ENCODE data around the gene CRYGC. TPM values are rescaled to one million over a fixed set of nuclear protein-coding genes. Genes with fewer than 3 reads are reported as not detected.
A peak's percentile ranks its signal among the peaks of the same experiment; 100 is the strongest.
"Not testable (repeated sequence)": the region's sequence is repeated elsewhere in the genome, so short reads cannot be mapped to it uniquely, and the experiment has no call there.

The CRYGC gene
- total RNA-seq, 2 experiments from 2014 or later = not detected

- peaks cover 15% of the 10 kb centered on the region for H3K4me1 Mint-ChIP-seq (ENCODE audit: low read depth)
- CTCF ChIA-PET = interaction anchor here (1.0 to 1.2 kb wide), 2 partner anchors 10 to 120 kb away, joined by 3 read pairs; partner anchors contain the start of gene IDH1
- H3K27ac Mint-ChIP-seq = peak overlapping the region; percentile 73
- H3K36me3 Mint-ChIP-seq (ENCODE audit: low read depth) = no peaks in the 10 kb centered on the region
- peaks cover 8% of the 10 kb centered on the region for H3K27me3 Mint-ChIP-seq (ENCODE audit: low read depth)
- POLR2A ChIA-PET = no interaction called here
- peak; percentile 62 for DNase-seq
- H3K9me3 Mint-ChIP-seq (ENCODE audit: insufficient read depth) = no peaks in the 10 kb centered on the region
- peak; percentile 86 for ATAC-seq
- H3K4me3 Mint-ChIP-seq = peak overlapping the region; percentile 2
These were observed 5.4 kb upstream of the CRYGC start for GRCh38 chr2:208134928-208135586.

DNA sequence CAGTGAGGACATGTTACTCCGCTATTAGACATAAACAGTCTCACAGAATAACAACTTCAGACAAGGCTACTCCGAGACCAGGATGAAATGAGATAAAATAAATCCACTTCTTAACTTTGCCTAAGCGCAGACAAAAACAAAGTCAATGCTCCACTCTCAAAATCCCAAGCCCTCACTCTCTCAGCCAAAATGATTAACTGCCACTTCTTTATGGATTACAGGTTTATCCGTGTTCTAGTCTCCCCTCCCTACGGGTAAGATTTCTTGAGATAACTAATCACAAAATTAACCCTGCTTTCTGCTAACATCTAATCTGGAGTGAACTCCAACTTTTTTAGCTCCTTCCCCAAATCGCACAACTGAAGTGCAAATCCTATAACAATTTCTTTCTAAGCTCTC is 1.1 kb upstream of the CRYGC start:
- ATAC-seq (no peak), DNase-seq (no peak)
- peaks cover 14% of the 10 kb centered on the region for H3K4me1 Mint-ChIP-seq (ENCODE audit: low read depth)
- no peaks in the 10 kb centered on the region for H3K9me3 Mint-ChIP-seq (ENCODE audit: insufficient read depth)
- no peak overlapping the region for H3K4me3 Mint-ChIP-seq
- H3K36me3 Mint-ChIP-seq (ENCODE audit: low read depth) = no peaks in the 10 kb centered on the region
- POLR2A ChIA-PET = no interaction called here
- H3K27me3 Mint-ChIP-seq (ENCODE audit: low read depth) = peaks cover 24% of the 10 kb centered on the region
- CTCF ChIA-PET = no interaction called here
- no peak overlapping the region for H3K27ac Mint-ChIP-seq

DNA sequence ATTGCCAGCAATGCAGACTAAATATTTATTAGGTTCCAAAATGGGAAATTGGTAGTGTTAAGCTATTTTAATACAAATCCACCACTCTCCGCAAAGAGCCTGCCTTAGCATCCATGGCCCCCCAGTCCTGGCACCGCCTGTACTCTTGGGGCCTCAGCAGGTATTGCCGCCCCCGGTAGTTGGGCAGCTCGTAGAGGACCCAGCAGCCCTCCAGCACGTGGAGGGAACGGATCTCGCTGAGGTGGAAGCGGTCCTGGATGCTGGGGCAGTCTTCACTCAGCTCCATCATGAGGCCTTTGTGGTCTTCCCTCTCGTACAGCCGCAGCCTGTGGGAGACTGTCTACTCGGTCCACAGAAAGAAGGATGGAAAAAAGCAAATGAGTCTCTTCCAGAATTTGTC is 1.5 kb downstream of the CRYGC start:
- POLR2A ChIA-PET = no interaction called here
- CTCF ChIA-PET = no interaction called here
- no peak overlapping the region for H3K4me3 Mint-ChIP-seq
- H3K27ac Mint-ChIP-seq = no peak overlapping the region
- H3K27me3 Mint-ChIP-seq (ENCODE audit: low read depth) = peaks cover 41% of the 10 kb centered on the region
- peaks cover 6% of the 10 kb centered on the region for H3K4me1 Mint-ChIP-seq (ENCODE audit: low read depth)
- no peaks in the 10 kb centered on the region for H3K9me3 Mint-ChIP-seq (ENCODE audit: insufficient read depth)
- DNase-seq (no peak), ATAC-seq (no peak)
- no peaks in the 10 kb centered on the region for H3K36me3 Mint-ChIP-seq (ENCODE audit: low read depth)

DNA sequence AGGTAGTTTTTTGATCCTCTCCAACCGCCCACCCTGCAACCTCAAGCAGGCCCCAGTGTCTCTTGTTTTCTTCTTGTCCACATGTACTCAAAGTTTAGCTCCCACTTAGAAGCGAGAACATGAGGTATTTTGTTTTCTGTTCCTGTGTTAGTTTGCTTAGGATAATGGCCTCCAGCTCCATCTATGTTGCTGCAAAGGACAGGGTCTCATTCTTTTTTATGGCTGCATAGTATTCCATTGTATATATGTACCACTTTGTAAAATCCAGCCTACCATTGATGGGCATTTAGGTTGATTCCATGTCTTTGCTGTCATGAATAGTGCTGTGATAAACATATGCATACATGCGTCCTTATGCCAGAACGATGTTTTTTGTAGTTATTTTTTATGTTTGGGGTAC is 2.5 kb downstream of the CRYGC start:
- ChIA-PET CTCF (no interaction called here), POLR2A (no interaction called here)
- DNase-seq = no peak
- Mint-ChIP-seq H3K9me3 (ENCODE audit: insufficient read depth) (no peaks in the 10 kb centered on the region), H3K36me3 (ENCODE audit: low read depth) (no peaks in the 10 kb centered on the region), H3K27me3 (ENCODE audit: low read depth) (peaks cover 34% of the 10 kb centered on the region), H3K4me3 (no peak overlapping the region), H3K27ac (no peak overlapping the region), H3K4me1 (ENCODE audit: low read depth) (peaks cover 6% of the 10 kb centered on the region)
- ATAC-seq = no peak

DNA sequence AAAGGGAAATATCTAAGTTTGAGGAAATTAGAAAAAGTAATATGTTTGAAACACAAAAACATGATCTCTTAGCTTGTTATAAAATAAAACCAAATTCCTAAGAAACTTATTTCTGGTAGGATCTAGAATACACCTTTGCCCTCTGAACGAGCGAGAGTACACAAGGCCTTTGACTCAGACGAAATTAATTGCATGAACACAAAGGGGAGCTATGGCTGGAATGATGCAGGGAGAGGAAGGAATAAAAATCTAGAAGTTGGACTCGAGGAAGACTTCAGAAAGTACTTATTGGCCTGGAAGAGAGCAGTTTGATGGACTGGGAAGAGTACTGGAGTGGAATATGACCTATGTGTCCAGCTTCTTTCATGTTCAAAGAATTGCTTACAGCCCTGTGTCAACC is 4.4 kb downstream of the CRYGC start:
- peaks cover 34% of the 10 kb centered on the region for H3K27me3 Mint-ChIP-seq (ENCODE audit: low read depth)
- no peak overlapping the region for H3K4me3 Mint-ChIP-seq
- no peaks in the 10 kb centered on the region for H3K9me3 Mint-ChIP-seq (ENCODE audit: insufficient read depth)
- H3K36me3 Mint-ChIP-seq (ENCODE audit: low read depth) = no peaks in the 10 kb centered on the region
- peaks cover 6% of the 10 kb centered on the region for H3K4me1 Mint-ChIP-seq (ENCODE audit: low read depth)
- CTCF ChIA-PET = interaction anchor here (0.9 kb wide), 1 partner anchor 10 kb away, joined by 3 read pairs; no protein-coding TSS in a partner anchor
- ATAC-seq (no peak), DNase-seq (no peak)
- POLR2A ChIA-PET = interaction anchor here (0.7 kb wide), 1 partner anchor 348 kb away, joined by 3 read pairs; no protein-coding TSS in a partner anchor
- no peak overlapping the region for H3K27ac Mint-ChIP-seq

- H3K36me3 Mint-ChIP-seq (ENCODE audit: low read depth); CTCF ChIA-PET; DNase-seq; H3K27ac Mint-ChIP-seq; H3K9me3 Mint-ChIP-seq (ENCODE audit: insufficient read depth); H3K4me1 Mint-ChIP-seq (ENCODE audit: low read depth): not testable (repeated sequence)
- Mint-ChIP-seq H3K27me3 (ENCODE audit: low read depth) (peaks cover 31% of the 10 kb centered on the region), H3K4me3 (peak within 1 kb of the TSS; percentile 24)
- POLR2A ChIA-PET = interaction anchor here (0.7 kb wide), 1 partner anchor 347 kb away, joined by 3 read pairs; no protein-coding TSS in a partner anchor
- peak; percentile 83 for ATAC-seq
These were observed 5.5 kb downstream of the CRYGC start, which contains the start of gene CRYGD for GRCh38 chr2:208124013-208124715. TSS of gene CRYGD (minus strand) at chr2:208124524. CDS start at chr2:208124473, 51 bp downstream.

DNA sequence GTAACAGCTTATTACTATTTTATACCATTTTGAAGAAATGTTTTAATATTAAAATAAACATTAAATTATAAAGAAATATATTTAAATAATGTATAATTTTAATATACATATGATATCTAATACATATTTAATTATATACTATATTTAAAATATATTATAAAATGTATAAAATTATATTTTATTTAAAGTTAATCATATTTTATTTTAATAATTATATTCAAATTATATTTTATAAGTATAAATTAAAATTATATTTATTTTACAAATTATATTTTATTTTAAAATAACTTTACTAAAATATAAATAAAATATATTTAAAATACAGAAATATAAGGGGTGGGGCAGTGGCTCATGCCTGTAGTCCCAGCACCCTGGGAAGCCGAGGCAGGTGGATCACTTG is 7.4 kb downstream of the CRYGC start:
- Mint-ChIP-seq H3K4me3 (no peak overlapping the region), H3K27me3 (ENCODE audit: low read depth) (peaks cover 24% of the 10 kb centered on the region), H3K4me1 (ENCODE audit: low read depth) (peaks cover 6% of the 10 kb centered on the region), H3K36me3 (ENCODE audit: low read depth) (no peaks in the 10 kb centered on the region), H3K27ac (no peak overlapping the region), H3K9me3 (ENCODE audit: insufficient read depth) (no peaks in the 10 kb centered on the region)
- ATAC-seq (no peak), DNase-seq (no peak)
- ChIA-PET CTCF (interaction anchor here (1.0 kb wide), 1 partner anchor 20 kb away, joined by 3 read pairs; no protein-coding TSS in a partner anchor), POLR2A (no interaction called here)

DNA sequence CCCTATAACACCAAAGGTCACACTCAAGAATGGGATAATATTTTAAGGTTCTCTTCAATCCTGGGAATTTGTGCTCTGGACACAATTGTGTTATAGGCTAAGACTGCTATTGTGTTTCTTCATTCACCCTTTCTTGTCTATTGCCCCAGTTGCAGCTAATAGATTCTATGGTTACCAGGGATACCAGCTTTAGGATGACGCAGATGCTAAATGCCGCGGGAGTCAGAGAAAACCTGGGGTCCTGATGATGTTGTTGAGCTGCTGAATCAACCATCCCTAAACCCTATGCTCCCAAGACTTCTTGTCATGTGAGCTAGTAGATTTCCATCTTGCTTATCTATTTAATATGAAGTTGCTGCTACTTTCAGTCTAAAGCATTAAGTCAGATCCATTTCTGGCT is 10.7 kb downstream of the CRYGC start:
- ChIA-PET CTCF (no interaction called here), POLR2A (no interaction called here)
- H3K4me3 Mint-ChIP-seq = no peak overlapping the region
- ATAC-seq (no peak), DNase-seq (no peak)
- H3K9me3 Mint-ChIP-seq (ENCODE audit: insufficient read depth) = no peaks in the 10 kb centered on the region
- no peaks in the 10 kb centered on the region for H3K36me3 Mint-ChIP-seq (ENCODE audit: low read depth)
- peaks cover 2% of the 10 kb centered on the region for H3K4me1 Mint-ChIP-seq (ENCODE audit: low read depth)
- no peak overlapping the region for H3K27ac Mint-ChIP-seq
- H3K27me3 Mint-ChIP-seq (ENCODE audit: low read depth) = peaks cover 5% of the 10 kb centered on the region

GRCh38 chr2:208117390-208117789 is 12.2 kb downstream of the CRYGC start:
- DNase-seq; ATAC-seq; POLR2A ChIA-PET; H3K27ac Mint-ChIP-seq; H3K4me3 Mint-ChIP-seq; H3K36me3 Mint-ChIP-seq (ENCODE audit: low read depth); H3K9me3 Mint-ChIP-seq (ENCODE audit: insufficient read depth); CTCF ChIA-PET; H3K27me3 Mint-ChIP-seq (ENCODE audit: low read depth); H3K4me1 Mint-ChIP-seq (ENCODE audit: low read depth): not testable (repeated sequence)

DNA sequence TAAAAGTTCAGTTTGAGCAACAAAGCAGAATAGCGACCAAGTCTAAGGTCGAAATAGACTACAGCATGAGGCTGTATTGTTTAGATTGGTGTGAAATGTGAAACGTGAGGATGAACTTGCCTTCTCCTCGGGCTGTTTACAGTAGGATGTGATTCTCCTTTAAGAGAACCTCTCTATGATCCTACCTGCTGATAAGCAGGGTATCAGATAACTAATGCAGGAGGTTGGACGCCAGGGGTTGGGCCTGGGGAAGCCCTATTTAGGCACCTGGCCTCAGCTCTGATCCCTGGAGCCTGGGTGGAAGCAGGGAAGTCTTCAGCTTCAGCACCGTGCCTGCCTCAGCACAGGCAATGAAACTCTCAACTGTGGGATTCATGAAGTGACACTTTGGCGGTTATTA is 16.7 kb downstream of the CRYGC start:
- Mint-ChIP-seq H3K27me3 (ENCODE audit: low read depth) (peaks cover 10% of the 10 kb centered on the region), H3K4me1 (ENCODE audit: low read depth) (no peaks in the 10 kb centered on the region), H3K36me3 (ENCODE audit: low read depth) (no peaks in the 10 kb centered on the region), H3K4me3 (no peak overlapping the region), H3K9me3 (ENCODE audit: insufficient read depth) (no peaks in the 10 kb centered on the region), H3K27ac (no peak overlapping the region)
- ATAC-seq (no peak), DNase-seq (no peak)
- ChIA-PET POLR2A (no interaction called here), CTCF (no interaction called here)

DNA sequence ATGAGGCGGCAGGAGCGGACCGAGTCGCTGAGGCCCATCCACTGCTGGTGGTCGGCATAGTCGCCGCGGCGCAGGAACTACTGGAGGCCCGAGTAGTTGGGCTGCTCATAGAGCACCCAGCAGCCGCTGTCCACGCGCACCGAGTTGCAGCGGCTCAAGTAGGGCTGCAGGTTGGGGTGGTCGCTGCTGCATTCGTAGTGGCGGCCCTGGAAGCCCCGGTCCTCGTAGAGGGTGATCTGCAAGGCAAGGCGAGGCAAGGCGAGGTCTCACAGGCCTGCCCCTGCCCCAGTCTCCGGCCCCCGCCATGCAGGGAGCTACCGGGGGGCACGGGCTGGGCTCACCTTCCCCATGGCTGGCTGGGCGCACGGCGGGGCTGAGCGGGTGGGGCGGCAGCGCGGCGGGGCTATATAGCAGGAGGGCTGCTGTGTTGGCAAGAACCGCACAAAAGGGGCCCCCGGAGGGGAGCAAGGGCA is 17.3 kb downstream of the CRYGC start:
- H3K36me3 Mint-ChIP-seq (ENCODE audit: low read depth); H3K27ac Mint-ChIP-seq; H3K9me3 Mint-ChIP-seq (ENCODE audit: insufficient read depth); DNase-seq; ATAC-seq; H3K27me3 Mint-ChIP-seq (ENCODE audit: low read depth); H3K4me3 Mint-ChIP-seq; CTCF ChIA-PET; H3K4me1 Mint-ChIP-seq (ENCODE audit: low read depth); POLR2A ChIA-PET: not testable (repeated sequence)

DNA sequence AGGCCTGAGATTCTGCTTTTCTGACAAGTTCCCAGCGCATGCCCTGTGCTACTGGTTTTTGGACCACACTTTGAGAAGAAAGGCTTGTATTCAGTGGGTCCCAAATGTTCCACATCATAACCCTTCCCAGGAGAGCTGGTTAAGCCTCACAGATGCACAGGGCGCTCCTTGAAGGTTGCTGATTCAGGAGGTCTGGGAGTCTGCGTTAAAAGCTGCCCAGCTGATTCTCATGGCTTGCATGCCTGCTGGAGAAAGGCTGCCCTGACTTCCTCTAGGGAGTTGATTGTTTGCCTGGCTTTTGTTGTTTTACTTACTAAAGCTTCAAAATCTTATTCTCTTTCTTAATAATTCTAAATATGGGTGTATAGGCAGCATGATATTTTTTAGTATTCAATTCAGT is 26.0 kb downstream of the CRYGC start:
- POLR2A ChIA-PET = no interaction called here
- no peaks in the 10 kb centered on the region for H3K9me3 Mint-ChIP-seq (ENCODE audit: insufficient read depth)
- no peak overlapping the region for H3K27ac Mint-ChIP-seq
- peaks cover 5% of the 10 kb centered on the region for H3K27me3 Mint-ChIP-seq (ENCODE audit: low read depth)
- DNase-seq (no peak), ATAC-seq (no peak)
- no peaks in the 10 kb centered on the region for H3K36me3 Mint-ChIP-seq (ENCODE audit: low read depth)
- H3K4me3 Mint-ChIP-seq = no peak overlapping the region
- peaks cover 11% of the 10 kb centered on the region for H3K4me1 Mint-ChIP-seq (ENCODE audit: low read depth)
- CTCF ChIA-PET = interaction anchor here (3.7 kb wide), 1 partner anchor 151 kb away, joined by 32 read pairs; the partner anchor contains the start of gene IDH1

Measured in activated CD8-positive, alpha-beta T cell treated with anti-CD3 and anti-CD28 coated beads, Interleukin-2, amount 10 ng/mL, durations not matched to agents 7 days and 5 days (primary cell).